ENCODE data around the gene ABCC1.
"Not testable (repeated sequence)": the region's sequence is repeated elsewhere in the genome, so short reads cannot be mapped to it uniquely, and the experiment has no call there.

ABCC1 gene

DNA sequence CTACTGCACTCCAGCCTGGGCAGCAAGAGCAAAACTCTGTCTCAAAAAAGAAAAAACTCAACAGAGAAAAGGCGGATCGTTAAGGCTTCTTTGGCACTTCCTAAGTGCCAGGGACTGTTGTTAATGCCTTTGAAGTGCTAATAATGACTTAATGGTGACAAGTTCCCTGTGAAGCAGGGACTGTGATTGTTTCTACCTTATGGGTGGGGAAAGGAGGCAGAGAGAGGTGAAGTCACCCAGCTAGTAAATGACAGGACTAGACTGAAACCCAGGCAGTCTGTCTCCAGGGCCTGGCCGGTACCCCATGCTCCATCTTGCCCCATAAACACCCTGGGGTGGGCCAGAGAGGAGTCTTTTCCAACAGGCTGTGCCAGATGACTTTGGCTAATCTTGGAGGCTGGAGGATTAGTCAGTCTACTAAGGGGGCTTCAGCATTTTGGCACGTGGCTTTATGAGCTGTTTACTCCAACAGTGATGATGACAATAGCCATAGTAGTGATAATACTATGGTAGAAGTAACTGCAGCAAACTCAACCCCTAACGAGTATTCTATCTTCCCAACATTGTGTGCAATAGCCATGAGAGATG is 26.9 kb downstream of the ABCC1 start:
- H3K4me3 ChIP-seq: no peak overlapping the region
- H3K4me2 ChIP-seq: peak overlapping the region in 1 of 11 experiments; percentile 4; a peak in 1 of 22 replicates
- peaks cover 75 to 100% (median 98%) of the 10 kb centered on the region in 11 experiments for H3K36me3 ChIP-seq
- H3K27me3 ChIP-seq: no peaks in the 10 kb centered on the region
- H3K9ac ChIP-seq: no peak overlapping the region
- peaks cover 0 to 10% (median 2%) of the 10 kb centered on the region in 10 experiments; a peak in 5 of 20 replicates for H3K4me1 ChIP-seq
- H3K27ac ChIP-seq: peak overlapping the region in 1 of 11 experiments; percentile 29; a peak in 1 of 22 replicates
- TF ChIP-seq Cebpa-rat (IDR thresholded peaks at IDR 0.05): no peak
- peaks cover 67 to 97% (median 83%) of the 10 kb centered on the region in 11 experiments for H3K9me3 ChIP-seq (replicated peaks in 1 of 11)
- H4K20me1 ChIP-seq: peaks cover 0 to 50% (median 21%) of the 10 kb centered on the region in 11 experiments; a peak in 14 of 22 replicates

DNA sequence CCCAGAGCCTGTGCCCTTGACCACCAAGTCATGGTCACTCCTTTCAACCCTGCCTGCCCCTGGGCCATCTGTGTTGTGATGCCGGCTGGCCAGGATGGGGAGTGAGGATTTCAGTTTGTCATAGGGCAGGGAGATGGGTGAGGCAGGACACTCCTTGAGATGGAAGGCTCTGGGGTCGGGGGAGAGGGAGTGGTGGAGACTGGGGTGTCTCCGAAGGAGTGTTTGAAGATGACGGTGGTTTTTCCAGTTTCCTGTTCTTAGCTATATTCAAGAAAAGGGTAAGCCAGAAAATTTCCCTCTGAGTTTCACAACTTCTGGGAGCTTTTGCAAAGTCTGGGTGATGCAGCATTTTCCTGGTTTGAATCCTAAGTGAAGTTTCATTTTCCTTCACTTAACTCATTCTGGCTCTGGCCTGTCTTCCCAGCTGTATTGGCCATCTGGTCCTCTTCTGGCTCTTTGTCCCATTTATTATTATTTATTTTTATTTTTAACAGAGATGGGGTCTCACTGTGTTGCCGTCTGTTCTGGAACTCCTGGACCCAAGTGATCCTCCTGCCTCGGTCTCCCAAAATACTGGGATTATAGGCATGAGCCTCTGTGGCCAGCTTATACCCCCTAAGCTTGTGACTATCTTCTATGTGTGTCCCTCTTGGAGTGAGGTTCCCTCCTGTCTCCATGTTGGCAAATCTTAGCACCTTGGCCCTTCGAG is 27.7 kb downstream of the ABCC1 start:
- Histone ChIP-seq H4K20me1 (peaks cover 0 to 48% (median 21%) of the 10 kb centered on the region in 11 experiments; a peak in 14 of 22 replicates), H3K9me3 (replicated peaks in 1 of 11) (peaks cover 67 to 97% (median 83%) of the 10 kb centered on the region in 11 experiments), H3K36me3 (peaks cover 75 to 100% (median 98%) of the 10 kb centered on the region in 11 experiments), H3K27ac (0 out of 22 replicates have a peak overlapping the region, but pooled peaks of 1 of the 11 experiments have one; percentile 29), H3K27me3 (no peaks in the 10 kb centered on the region), H3K4me3 (peak overlapping the region in 1 of 10 experiments; percentile 3; a peak in 2 of 20 replicates), H3K9ac (no peak overlapping the region), H3K4me2 (peak overlapping the region in 2 of 11 experiments; percentile 4 to 5; a peak in 1 of 22 replicates), H3K4me1 (peaks cover 0 to 10% (median 2%) of the 10 kb centered on the region in 10 experiments; a peak in 5 of 20 replicates)
- TF ChIP-seq Cebpa-rat (IDR thresholded peaks at IDR 0.05): no peak

DNA sequence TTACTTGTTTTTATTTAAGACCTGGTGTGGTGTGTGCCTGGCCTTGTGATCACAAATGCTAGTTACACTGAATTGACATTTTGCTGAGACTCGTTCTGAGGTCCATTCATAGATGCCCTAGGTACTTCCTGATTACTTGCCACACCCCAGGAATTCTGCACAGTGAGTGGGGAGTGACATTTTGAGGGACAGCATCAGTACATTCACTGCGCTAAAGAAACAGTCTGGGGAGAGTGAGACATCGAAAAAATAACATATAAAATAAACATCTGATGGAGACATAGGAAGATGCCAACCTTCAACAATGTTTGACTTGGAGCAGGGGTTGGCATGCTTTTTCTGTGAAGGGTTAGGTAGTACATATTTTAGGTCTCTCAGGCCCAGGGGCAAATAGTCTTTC is 30.4 kb downstream of the ABCC1 start:
- no peak for TF ChIP-seq Cebpa-rat (IDR thresholded peaks at IDR 0.05)
- Histone ChIP-seq H3K4me1 (peaks cover 0 to 10% (median 2%) of the 10 kb centered on the region in 10 experiments; a peak in 5 of 20 replicates), H3K4me2 (no peak overlapping the region), H3K36me3 (peaks cover 78 to 96% (median 89%) of the 10 kb centered on the region in 11 experiments), H3K9me3 (replicated peaks in 1 of 11) (peaks cover 71 to 85% (median 81%) of the 10 kb centered on the region in 11 experiments), H3K4me3 (no peak overlapping the region), H3K27me3 (no peaks in the 10 kb centered on the region), H3K9ac (no peak overlapping the region), H4K20me1 (peaks cover 3 to 45% (median 21%) of the 10 kb centered on the region in 11 experiments; a peak in 17 of 22 replicates), H3K27ac (no peak overlapping the region)

DNA sequence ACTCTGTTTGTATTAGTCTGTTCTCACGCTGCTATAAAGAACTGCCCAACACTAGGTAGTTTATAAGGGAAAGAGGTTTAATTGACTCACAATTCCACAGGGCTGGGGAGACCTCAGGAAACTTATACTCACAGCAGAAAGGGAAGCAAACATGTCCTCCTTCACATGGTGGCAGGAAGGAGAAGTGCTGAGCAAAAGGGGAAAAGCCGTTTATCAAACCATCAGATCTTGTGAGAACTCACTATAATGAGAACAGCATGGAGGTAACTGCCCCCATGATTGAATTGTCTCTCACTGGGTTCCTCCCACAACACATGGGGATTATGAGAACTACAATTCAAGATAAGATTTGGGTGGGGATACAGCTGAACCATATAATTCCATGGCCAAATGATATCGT is 30.9 kb downstream of the ABCC1 start:
- Histone ChIP-seq H3K36me3 (peaks cover 78 to 96% (median 89%) of the 10 kb centered on the region in 11 experiments), H3K9ac (no peak overlapping the region), H3K27ac (no peak overlapping the region), H3K9me3 (replicated peaks in 1 of 11) (peaks cover 71 to 79% (median 75%) of the 10 kb centered on the region in 11 experiments), H3K4me3 (peak overlapping the region in 3 of 10 experiments; percentile 23 to 34 (median 24); a peak in 4 of 20 replicates), H3K27me3 (no peaks in the 10 kb centered on the region), H4K20me1 (peaks cover 4 to 45% (median 21%) of the 10 kb centered on the region in 11 experiments; a peak in 18 of 22 replicates), H3K4me1 (peaks cover 0 to 10% (median 2%) of the 10 kb centered on the region in 10 experiments; a peak in 5 of 20 replicates), H3K4me2 (no peak overlapping the region)
- TF ChIP-seq Cebpa-rat (IDR thresholded peaks at IDR 0.05): no peak

DNA sequence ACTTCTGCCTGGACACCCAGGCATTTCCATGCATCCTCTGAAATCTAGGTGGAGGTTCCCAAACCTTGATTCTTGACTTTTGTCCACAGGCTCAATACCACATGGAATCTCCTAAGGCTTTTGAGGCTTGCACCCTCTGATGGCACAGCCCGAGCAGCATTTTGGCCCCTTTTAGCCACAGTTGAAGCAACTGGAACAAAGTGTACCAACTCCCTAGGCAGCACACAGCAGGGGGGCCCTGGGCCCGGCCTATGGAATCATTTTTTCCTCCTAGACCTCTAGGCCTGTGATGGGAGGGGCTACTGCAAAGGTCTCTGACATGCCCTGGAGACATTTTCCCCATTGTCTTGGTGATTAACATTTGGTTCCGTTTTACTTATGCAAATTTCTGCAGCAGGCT is 32.0 kb downstream of the ABCC1 start:
- no peaks in the 10 kb centered on the region for H3K27me3 ChIP-seq
- peaks cover 64 to 70% (median 68%) of the 10 kb centered on the region in 11 experiments for H3K9me3 ChIP-seq (replicated peaks in 1 of 11)
- H3K4me1 ChIP-seq: peaks cover 0 to 8% (median 2%) of the 10 kb centered on the region in 10 experiments; a peak in 5 of 20 replicates
- peak overlapping the region in 8 of 10 experiments; percentile 12 to 40 (median 24); a peak in 8 of 20 replicates for H3K4me3 ChIP-seq
- TF ChIP-seq Cebpa-rat (IDR thresholded peaks at IDR 0.05): no peak
- H3K27ac ChIP-seq: no peak overlapping the region
- peaks cover 70 to 96% (median 87%) of the 10 kb centered on the region in 11 experiments for H3K36me3 ChIP-seq
- H4K20me1 ChIP-seq: peaks cover 9 to 45% (median 26%) of the 10 kb centered on the region in 11 experiments; a peak in 18 of 22 replicates
- H3K4me2 ChIP-seq: no peak overlapping the region
- no peak overlapping the region for H3K9ac ChIP-seq

DNA sequence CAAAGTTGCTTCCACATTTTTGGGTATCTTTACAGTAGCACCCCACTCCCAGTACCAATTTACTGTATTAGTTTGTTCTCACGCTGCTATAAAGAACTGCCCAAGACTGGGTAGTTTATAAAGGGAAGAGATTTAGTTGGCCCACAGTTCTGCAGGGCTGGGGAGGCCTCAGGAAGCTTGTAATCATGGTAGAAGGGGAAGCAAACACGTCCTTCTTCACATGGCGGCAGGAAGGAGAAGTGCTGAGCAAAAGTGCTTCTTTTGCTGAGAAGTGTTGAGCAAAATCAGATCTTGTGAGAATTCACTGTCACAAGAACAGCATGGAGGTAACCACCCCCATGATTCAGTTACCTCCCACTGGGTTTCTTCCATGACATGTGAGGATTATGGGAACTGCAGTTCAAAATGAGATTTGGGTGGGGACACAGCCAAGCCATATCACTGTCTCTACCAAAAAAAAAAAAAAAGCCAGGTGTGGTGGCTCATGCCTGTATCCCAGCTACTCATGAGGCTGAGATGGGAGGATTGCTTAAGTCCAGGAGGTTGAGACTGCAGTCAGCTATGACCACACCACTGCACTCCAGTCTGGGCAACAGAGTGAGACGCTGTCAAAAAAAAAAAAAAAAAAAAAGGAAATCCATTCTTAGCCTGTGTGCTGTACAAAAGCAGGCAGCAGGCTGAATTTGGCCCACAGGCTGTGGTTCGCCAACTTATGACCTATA is 32.9 kb downstream of the ABCC1 start:
- Histone ChIP-seq H3K4me3 (0 out of 20 replicates have a peak overlapping the region, but pooled peaks of 1 of the 10 experiments have one; percentile 16), H4K20me1 (peaks cover 16 to 49% (median 35%) of the 10 kb centered on the region in 11 experiments; a peak in 19 of 22 replicates), H3K9me3 (replicated peaks in 1 of 11) (peaks cover 55 to 60% (median 58%) of the 10 kb centered on the region in 11 experiments), H3K36me3 (peaks cover 60 to 88% (median 79%) of the 10 kb centered on the region in 11 experiments)
- not testable (repeated sequence) for H3K4me1 ChIP-seq, H3K9ac ChIP-seq, H3K27me3 ChIP-seq, H3K4me2 ChIP-seq, H3K27ac ChIP-seq

DNA sequence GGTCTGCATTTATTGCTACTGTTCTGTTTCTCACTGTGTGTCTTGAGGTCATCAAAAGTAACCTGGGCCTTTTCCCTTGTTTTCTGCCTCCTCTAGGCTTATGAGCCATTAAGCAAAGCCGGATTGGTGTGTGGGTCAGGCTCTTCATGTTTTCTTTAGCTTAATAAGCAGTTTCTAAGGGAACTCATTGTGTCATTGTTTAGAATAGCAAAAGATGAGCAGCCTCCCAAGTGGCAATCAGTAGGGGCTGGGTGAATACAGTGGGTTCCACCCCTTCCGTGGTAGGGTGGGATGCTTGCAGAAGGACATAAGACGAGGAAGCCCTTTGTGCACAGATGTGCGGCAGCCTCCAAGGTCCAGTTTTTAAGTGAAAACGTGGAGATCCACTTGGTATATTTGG is 34.5 kb downstream of the ABCC1 start:
- Histone ChIP-seq H3K4me1 (peaks cover 18 to 22% (median 20%) of the 10 kb centered on the region in 10 experiments), H3K9me3 (replicated peaks in 1 of 11) (peaks cover 39 to 45% (median 43%) of the 10 kb centered on the region in 11 experiments), H3K4me2 (no peak overlapping the region), H4K20me1 (peaks cover 30 to 65% (median 51%) of the 10 kb centered on the region in 11 experiments; a peak in 21 of 22 replicates), H3K27ac (no peak overlapping the region), H3K9ac (no peak overlapping the region), H3K4me3 (no peak overlapping the region), H3K27me3 (no peaks in the 10 kb centered on the region), H3K36me3 (peaks cover 45 to 73% (median 64%) of the 10 kb centered on the region in 11 experiments)
- no peak for TF ChIP-seq Cebpa-rat (IDR thresholded peaks at IDR 0.05)

DNA sequence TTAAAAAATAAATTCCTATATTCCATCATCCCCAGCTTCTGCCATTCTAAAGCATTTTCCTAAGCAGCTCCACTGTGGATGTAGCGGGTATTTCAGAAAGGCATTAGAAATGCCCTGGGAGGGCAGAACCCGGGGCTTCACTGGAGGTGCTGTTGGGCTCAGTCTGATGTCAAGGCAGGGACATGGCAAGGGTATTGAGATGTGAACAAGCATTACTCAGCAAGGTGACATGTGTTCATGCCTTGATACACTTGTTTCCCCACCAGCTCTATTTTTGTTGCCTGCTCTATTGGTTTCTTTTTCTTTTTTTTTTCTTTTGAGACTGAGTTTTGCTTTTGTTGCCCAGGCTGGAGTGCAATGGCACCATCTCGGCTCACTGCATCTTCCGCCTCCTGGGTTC is 35.7 kb downstream of the ABCC1 start:
- Histone ChIP-seq H3K27ac (no peak overlapping the region), H3K36me3 (peaks cover 32 to 65% (median 51%) of the 10 kb centered on the region in 11 experiments), H3K9me3 (replicated peaks in 1 of 11) (peaks cover 27 to 32% (median 30%) of the 10 kb centered on the region in 11 experiments), H3K9ac (no peak overlapping the region), H3K4me3 (no peak overlapping the region), H3K4me1 (peaks cover 30 to 34% (median 32%) of the 10 kb centered on the region in 10 experiments), H4K20me1 (peaks cover 43 to 77% (median 63%) of the 10 kb centered on the region in 11 experiments), H3K27me3 (no peaks in the 10 kb centered on the region), H3K4me2 (no peak overlapping the region)
- TF ChIP-seq Cebpa-rat (IDR thresholded peaks at IDR 0.05): no peak

Measured in BLaER1 treated with 17β-estradiol and CSF1 and Interleukin-3, amounts not matched to agents 10 nM and 100 nM (cell line).